ENCODE results near the gene CRELD2.

The CRELD2 gene

GRCh38 chr22:49934160-49934890, 15.9 kb downstream of the CRELD2 start:
- H3F3A ChIP-seq (ENCODE audit: insufficient read depth): 0 out of 2 replicates have a peak, but pooled peaks cover 5% of the 10 kb centered on the region
- no peak overlapping the region for H3K4me2 ChIP-seq (ENCODE audit: low read depth, low read length, poor library complexity, severe bottlenecking)
- H3K9me3 ChIP-seq (ENCODE audit: insufficient read depth, low read length): no peaks in the 10 kb centered on the region
- no peaks in the 10 kb centered on the region for H3K79me2 ChIP-seq (ENCODE audit: insufficient read depth, low read length)
- no peaks in the 10 kb centered on the region for H3K9me2 ChIP-seq (replicated peaks; ENCODE audit: insufficient read depth, low read length)
- H3K36me3 ChIP-seq (ENCODE audit: low read length): no peaks in the 10 kb centered on the region
- TF ChIP-seq EZH2phosphoT487 (conservative IDR thresholded peaks at IDR 0.05; ENCODE audit: low read length) (no peak), CTCF (IDR thresholded peaks at IDR 0.05; ENCODE audit: insufficient read depth, low read length, poor library complexity, severe bottlenecking) (no peak)
- no peaks in the 10 kb centered on the region for H3K27me3 ChIP-seq (ENCODE audit: low read length)
- no peak overlapping the region for H3K4me3 ChIP-seq (ENCODE audit: insufficient read depth, low read length, poor library complexity, severe bottlenecking)
- no peak overlapping the region for H3K9ac ChIP-seq (ENCODE audit: low read length)
- no peaks in the 10 kb centered on the region for H4K20me1 ChIP-seq (ENCODE audit: low read depth, low read length)
- H3K27ac ChIP-seq (ENCODE audit: low read depth, low read length): no peak overlapping the region
- no peak overlapping the region for H2AFZ ChIP-seq (ENCODE audit: low read depth, low read length, severe bottlenecking)

DNA sequence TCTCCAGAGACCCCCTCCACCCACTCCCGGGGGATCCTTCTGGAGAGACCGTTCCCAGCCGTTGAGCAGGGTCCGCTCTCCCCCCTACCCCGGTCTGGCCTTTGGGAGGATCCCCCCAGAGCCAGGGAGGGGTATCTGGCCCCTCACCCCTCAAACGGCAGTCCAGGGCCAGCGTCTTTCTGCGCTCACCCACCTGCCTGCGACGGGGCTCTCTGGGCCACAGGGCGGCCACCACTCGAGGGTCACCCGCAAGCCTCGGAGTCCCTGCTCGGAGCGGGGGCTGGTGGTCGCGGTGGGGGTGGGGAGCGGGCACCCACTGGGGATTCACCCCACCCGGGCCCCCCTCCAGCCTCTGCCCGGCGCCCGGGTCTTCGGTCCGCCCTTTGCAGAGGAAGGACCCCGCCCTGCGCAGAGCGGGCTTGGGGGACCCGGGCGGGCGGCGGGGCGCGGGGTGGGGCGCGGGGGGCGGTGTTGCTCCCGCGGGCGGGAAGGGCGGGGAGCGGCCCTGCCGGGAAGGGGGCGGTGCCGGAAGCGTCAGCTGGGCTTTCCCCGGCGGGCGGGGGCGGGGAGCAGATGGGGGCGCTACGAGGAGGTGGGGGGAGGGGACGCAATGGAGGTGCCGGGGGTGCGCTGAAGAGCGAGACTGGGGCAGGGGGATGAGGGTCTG, 16.6 kb downstream of the CRELD2 start:
- TF ChIP-seq EZH2phosphoT487 (conservative IDR thresholded peaks at IDR 0.05; ENCODE audit: low read length): no peak
- no peak for TF ChIP-seq CTCF (IDR thresholded peaks at IDR 0.05; ENCODE audit: insufficient read depth, low read length, poor library complexity, severe bottlenecking)
- Histone ChIP-seq H3K9me2 (replicated peaks; ENCODE audit: insufficient read depth, low read length) (no peaks in the 10 kb centered on the region), H3K9me3 (ENCODE audit: insufficient read depth, low read length) (no peaks in the 10 kb centered on the region), H3K27me3 (ENCODE audit: low read length) (no peaks in the 10 kb centered on the region), H3K79me2 (ENCODE audit: insufficient read depth, low read length) (no peaks in the 10 kb centered on the region), H3F3A (ENCODE audit: insufficient read depth) (0 out of 2 replicates have a peak, but pooled peaks cover 5% of the 10 kb centered on the region), H3K4me3 (ENCODE audit: insufficient read depth, low read length, poor library complexity, severe bottlenecking) (no peak overlapping the region), H3K4me2 (ENCODE audit: low read depth, low read length, poor library complexity, severe bottlenecking) (peak overlapping the region; percentile 21), H2AFZ (ENCODE audit: low read depth, low read length, severe bottlenecking) (no peak overlapping the region), H4K20me1 (ENCODE audit: low read depth, low read length) (no peaks in the 10 kb centered on the region), H3K9ac (ENCODE audit: low read length) (no peak overlapping the region; the same call in 1 of the 2 replicates), H3K27ac (ENCODE audit: low read depth, low read length) (no peak overlapping the region), H3K36me3 (ENCODE audit: low read length) (no peaks in the 10 kb centered on the region)

- Histone ChIP-seq H3K9ac (ENCODE audit: low read length) (no peak overlapping the region), H3K9me3 (ENCODE audit: insufficient read depth, low read length) (no peaks in the 10 kb centered on the region), H3K36me3 (ENCODE audit: low read length) (no peaks in the 10 kb centered on the region), H3K4me3 (ENCODE audit: insufficient read depth, low read length, poor library complexity, severe bottlenecking) (no peak overlapping the region), H3F3A (ENCODE audit: insufficient read depth) (0 out of 2 replicates have a peak, but pooled peaks cover 5% of the 10 kb centered on the region), H3K79me2 (ENCODE audit: insufficient read depth, low read length) (no peaks in the 10 kb centered on the region), H3K4me2 (ENCODE audit: low read depth, low read length, poor library complexity, severe bottlenecking) (no peak overlapping the region), H3K27me3 (ENCODE audit: low read length) (no peaks in the 10 kb centered on the region), H3K9me2 (replicated peaks; ENCODE audit: insufficient read depth, low read length) (no peaks in the 10 kb centered on the region), H2AFZ (ENCODE audit: low read depth, low read length, severe bottlenecking) (no peak overlapping the region), H4K20me1 (ENCODE audit: low read depth, low read length) (no peaks in the 10 kb centered on the region), H3K27ac (ENCODE audit: low read depth, low read length) (no peak overlapping the region)
- TF ChIP-seq EZH2phosphoT487 (conservative IDR thresholded peaks at IDR 0.05; ENCODE audit: low read length) (no peak), CTCF (IDR thresholded peaks at IDR 0.05; ENCODE audit: insufficient read depth, low read length, poor library complexity, severe bottlenecking) (no peak)
These were observed 17.1 kb downstream of the CRELD2 start for GRCh38 chr22:49935561-49935960.

All from SU-DHL-6 (cell line).